Osteoblast (primary cell): ENCODE results near the gene PRPF4. TPM values are rescaled to one million over a fixed set of nuclear protein-coding genes. Genes with fewer than 3 reads are reported as not detected.

Source experiments
- DNase-seq: peaks from one replicate; pipeline ENCODE4 v3.0.0; 2011; ENCODE audit warnings: low spot score, mixed read lengths; ENCODE audit not compliant: insufficient read length; ENCODE audit errors: missing footprints
- H2AFZ ChIP-seq: 2 replicates; pipeline ENCODE4 v1.6.0; 2011; ENCODE audit warnings: mild to moderate bottlenecking, low read length
- H3K27ac ChIP-seq: 2 replicates; pipeline ENCODE4 v1.5.1; 2011; ENCODE audit warnings: mild to moderate bottlenecking, low read depth, low read length, moderate library complexity
- H3K27me3 ChIP-seq: 2 replicates; pipeline ENCODE4 v1.6.0; 2012; ENCODE audit warnings: mild to moderate bottlenecking, control low read depth, inconsistent platforms, low read length, moderate library complexity; ENCODE audit not compliant: insufficient read depth
- H3K36me3 ChIP-seq: 2 replicates; pipeline ENCODE4 v1.5.1; 2011; ENCODE audit warnings: mild to moderate bottlenecking, low read length, control low read depth, moderate library complexity; ENCODE audit not compliant: insufficient read depth
- H3K4me1 ChIP-seq: 2 replicates; pipeline ENCODE4 v1.5.1; 2011; ENCODE audit warnings: mild to moderate bottlenecking, low read length, control low read depth, moderate library complexity; ENCODE audit not compliant: insufficient read depth
- H3K4me2 ChIP-seq: 2 replicates; pipeline ENCODE4 v1.6.0; 2011; ENCODE audit warnings: mild to moderate bottlenecking, low read length; ENCODE audit not compliant: insufficient read depth
- H3K4me3 ChIP-seq: fragments of 200-600 bp; sonication (generic); 3 replicates; pipeline ENCODE4 v1.5.1; 2012; ENCODE audit warnings: mild to moderate bottlenecking, low read length, inconsistent platforms; ENCODE audit not compliant: insufficient read depth
- H3K79me2 ChIP-seq: 2 replicates; pipeline ENCODE4 v1.6.0; 2012; ENCODE audit warnings: mild to moderate bottlenecking, low read length, control low read depth, inconsistent platforms; ENCODE audit not compliant: insufficient read depth
- H3K9me3 ChIP-seq: 2 replicates; pipeline ENCODE4 v1.5.1; 2011; ENCODE audit warnings: low read depth, low read length, control low read depth
- H4K20me1 ChIP-seq: 2 replicates; pipeline ENCODE4 v1.6.0; 2012; ENCODE audit warnings: mild to moderate bottlenecking, low read length, control low read depth; ENCODE audit not compliant: insufficient read depth
- CTCF ChIP-seq: IDR thresholded peaks from 2 replicates; pipeline ENCODE4 v1.5.1; 2011; ENCODE audit warnings: mild to moderate bottlenecking, low read depth, low read length, moderate library complexity; ENCODE audit errors: extremely low read depth
- total RNA-seq: library from RNA; depleted of rRNA; stranded (reverse); fragments of >200 nt; gene quantifications from 2 replicates; pipeline ENCODE4 v1.2.3, GENCODE V29; 2012

PRPF4 gene
- total RNA-seq, 1 donor = 18.1 TPM

- no peak overlapping the region for H3K4me3 ChIP-seq
- H2AFZ ChIP-seq = no peak overlapping the region
- H3K27ac ChIP-seq = no peak overlapping the region
- H3K36me3 ChIP-seq = peaks cover 3% of the 10 kb centered on the region
- no peaks in the 10 kb centered on the region for H3K27me3 ChIP-seq
- peaks cover 5% of the 10 kb centered on the region for H4K20me1 ChIP-seq
- H3K4me2 ChIP-seq = no peak overlapping the region
- H3K9me3 ChIP-seq = no peaks in the 10 kb centered on the region
- peaks cover 15% of the 10 kb centered on the region for H3K79me2 ChIP-seq
- TF ChIP-seq CTCF = no peak
- no peaks in the 10 kb centered on the region for H3K4me1 ChIP-seq
- no peak for DNase-seq
Measured at GRCh38 chr9:113250807-113251206, 24.7 kb upstream of the PRPF4 start.

GRCh38 chr9:113254991-113255390, 20.5 kb upstream of the PRPF4 start:
- H3K4me1 ChIP-seq = no peaks in the 10 kb centered on the region
- H3K36me3 ChIP-seq = peaks cover 23% of the 10 kb centered on the region
- H2AFZ ChIP-seq = no peak overlapping the region
- no peak overlapping the region for H3K27ac ChIP-seq
- no peak for DNase-seq
- no peak overlapping the region for H3K4me2 ChIP-seq
- H4K20me1 ChIP-seq = peaks cover 2% of the 10 kb centered on the region
- no peaks in the 10 kb centered on the region for H3K27me3 ChIP-seq
- peaks cover 3% of the 10 kb centered on the region for H3K79me2 ChIP-seq
- no peak for TF ChIP-seq CTCF
- no peaks in the 10 kb centered on the region for H3K9me3 ChIP-seq
- H3K4me3 ChIP-seq = no peak overlapping the region

- peaks cover 28% of the 10 kb centered on the region for H3K36me3 ChIP-seq
- no peaks in the 10 kb centered on the region for H3K27me3 ChIP-seq
- H3K4me3 ChIP-seq = no peak overlapping the region
- peaks cover 2% of the 10 kb centered on the region for H4K20me1 ChIP-seq
- no peak overlapping the region for H3K27ac ChIP-seq
- H2AFZ ChIP-seq = no peak overlapping the region
- DNase-seq = no peak
- H3K4me1 ChIP-seq = no peaks in the 10 kb centered on the region
- no peak for TF ChIP-seq CTCF
- peaks cover 3% of the 10 kb centered on the region for H3K79me2 ChIP-seq
- no peak overlapping the region for H3K4me2 ChIP-seq
- no peaks in the 10 kb centered on the region for H3K9me3 ChIP-seq
Measured at GRCh38 chr9:113255438-113255837, 20.0 kb upstream of the PRPF4 start.

GRCh38 chr9:113257863-113258262, 17.6 kb upstream of the PRPF4 start:
- TF ChIP-seq CTCF = no peak
- DNase-seq = no peak
- Histone ChIP-seq H2AFZ (no peak overlapping the region), H3K79me2 (no peaks in the 10 kb centered on the region), H4K20me1 (peaks cover 2% of the 10 kb centered on the region), H3K4me2 (no peak overlapping the region), H3K4me1 (no peaks in the 10 kb centered on the region), H3K4me3 (no peak overlapping the region), H3K27me3 (no peaks in the 10 kb centered on the region), H3K27ac (no peak overlapping the region), H3K9me3 (no peaks in the 10 kb centered on the region), H3K36me3 (peaks cover 35% of the 10 kb centered on the region)
